NT2/D1 (cell line): ENCODE results near the gene REX1BD.

ENCODE experiments used
- SUZ12 ChIP-seq: IDR thresholded peaks from 2 replicates; pipeline ENCODE4 v1.6.1; 2011; ENCODE audit not compliant: insufficient read length, insufficient read depth; ENCODE audit errors: extremely low read depth
- YY1 ChIP-seq: IDR thresholded peaks from 2 replicates; pipeline ENCODE4 v1.6.1; 2011; ENCODE audit not compliant: insufficient read length, insufficient read depth
- ZNF274 ChIP-seq: IDR thresholded peaks from 2 replicates; pipeline ENCODE4 v1.6.1; 2011; ENCODE audit warnings: mild to moderate bottlenecking, low read depth, low read length

DNA sequence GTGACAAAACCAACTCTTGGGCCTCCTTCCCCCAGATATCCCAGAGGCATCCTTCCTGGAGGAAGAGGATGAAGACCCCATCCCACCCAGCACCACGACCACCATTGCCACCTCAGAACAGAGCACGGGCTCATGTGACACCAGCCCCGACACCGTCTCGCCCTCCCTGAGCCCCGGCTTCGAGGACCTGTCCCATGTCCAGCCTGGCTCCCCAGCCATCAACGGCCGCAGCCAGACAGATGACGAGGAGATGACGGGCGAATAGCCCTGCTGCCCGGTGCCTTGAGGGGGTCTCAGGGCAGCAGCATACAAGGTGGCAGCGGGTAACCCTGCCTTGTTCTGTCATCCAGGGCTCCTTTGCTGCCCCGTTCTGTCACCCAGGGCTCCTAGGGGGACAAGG is 20.2 kb upstream of the REX1BD start:
- no peak for TF ChIP-seq SUZ12
- TF ChIP-seq ZNF274, result no peak
- no peak for TF ChIP-seq YY1
